SK-N-SH (cell line): ENCODE measurements around the gene SKI. TPM values are rescaled to one million over a fixed set of nuclear protein-coding genes. Genes with fewer than 3 reads are reported as not detected.

Experiments used
- CTCF ChIA-PET: fragments of 300-600, 350-600 bp; formaldehyde crosslinking; extraction: SDS; loops from one replicate; lab custom pipeline; 2021; lab: Yijun Ruan, JAX
- POLR2A ChIA-PET: fragments of 350-600 bp; sonication (Branson Sonifier 250); formaldehyde crosslinking; extraction: SDS; loops from one replicate; lab custom pipeline; 2020; ENCODE audit warnings: antibody characterized with exemption, inconsistent platforms; lab: Yijun Ruan, JAX
- DNase-seq: peaks from one replicate; pipeline ENCODE4 v3.0.0; 2012
- H2AFZ ChIP-seq: fragments of 200-600 bp; sonication (generic); 2 replicates; pipeline ENCODE4 v1.8.1; 2016; ENCODE audit warnings: antibody characterized with exemption, mild to moderate bottlenecking, low read depth
- H3F3A ChIP-seq: fragments of 200-600 bp; sonication (generic); replicated peaks from 2 replicates; pipeline ENCODE3; 2016; ENCODE audit warnings: antibody characterized with exemption, mild to moderate bottlenecking; ENCODE audit not compliant: insufficient read depth
- H3K27ac ChIP-seq, 2 experiments: fragments of 200-500 bp in 1 of 2; fragments of 200-600 bp in 1 of 2; sonication (Bioruptor generic) in 1 of 2; sonication (generic), shearing (Covaris generic) in 1 of 2; 2 replicates each; pipeline versions ENCODE4 v1.5.1 to v1.6.1; 2014 to 2016; ENCODE audit warnings: low read depth in 2 of 2, inconsistent platforms in 1 of 2, low read length in 1 of 2, mild to moderate bottlenecking in 1 of 2, mixed read lengths in 1 of 2
- H3K27me3 ChIP-seq: fragments of 200-600 bp; sonication (generic), shearing (Covaris generic); 2 replicates; pipeline ENCODE4 v1.6.1; 2016; ENCODE audit warnings: mixed run types; ENCODE audit not compliant: insufficient read depth
- H3K36me3 ChIP-seq, 2 experiments: fragments of 200-500 bp in 1 of 2; fragments of 200-600 bp in 1 of 2; sonication (Bioruptor generic) in 1 of 2; sonication (generic) in 1 of 2; replicated peaks in 1 of 2; 2 replicates each; pipeline versions ENCODE3 to v1.5.1; 2014 to 2016; ENCODE audit warnings: low read length in 1 of 2, mild to moderate bottlenecking in 1 of 2; ENCODE audit not compliant: insufficient read depth in 2 of 2, control insufficient read depth in 1 of 2
- H3K4me1 ChIP-seq, 2 experiments: fragments of 200-500 bp in 1 of 2; fragments of 200-600 bp in 1 of 2; sonication (Bioruptor generic) in 1 of 2; sonication (generic), shearing (Covaris generic) in 1 of 2; 2 replicates each; pipeline versions ENCODE4 v1.5.1 to v1.6.1; 2014 to 2016; ENCODE audit warnings: low read depth in 1 of 2, low read length in 1 of 2, mixed run types in 1 of 2; ENCODE audit not compliant: insufficient read depth in 2 of 2, control insufficient read depth in 1 of 2
- H3K4me2 ChIP-seq: fragments of 200-600 bp; sonication (generic), shearing (Covaris generic); 2 replicates; pipeline ENCODE4 v1.6.1; 2017; ENCODE audit warnings: mixed run types
- H3K4me3 ChIP-seq, 2 experiments: fragments of 200-500 bp in 1 of 2; fragments of 200-600 bp in 1 of 2; sonication (Bioruptor generic) in 1 of 2; sonication (generic), shearing (Covaris generic) in 1 of 2; 2 replicates each; pipeline versions ENCODE4 v1.5.1 to v1.8.1; 2014 to 2016; ENCODE audit warnings: low read depth in 2 of 2, inconsistent platforms in 1 of 2, low read length in 1 of 2, mild to moderate bottlenecking in 1 of 2, mixed read lengths in 1 of 2, moderate library complexity in 1 of 2
- H3K79me2 ChIP-seq: fragments of 200-600 bp; sonication (generic); 2 replicates; pipeline ENCODE4 v1.8.1; 2017; ENCODE audit warnings: mild to moderate bottlenecking; ENCODE audit not compliant: insufficient read depth
- H3K9ac ChIP-seq: fragments of 200-600 bp; sonication (generic); 2 replicates; pipeline ENCODE4 v1.6.1; 2017; ENCODE audit warnings: mixed run types
- H3K9me2 ChIP-seq: fragments of 200-600 bp; sonication (generic); 2 replicates; pipeline ENCODE4 v1.6.1; 2017; ENCODE audit warnings: mixed run types
- H3K9me3 ChIP-seq: fragments of 200-600 bp; sonication (generic); 2 replicates; pipeline ENCODE4 v1.6.1; 2017; ENCODE audit warnings: mixed run types, mild to moderate bottlenecking, moderate library complexity
- H4K20me1 ChIP-seq: fragments of 200-600 bp; sonication (generic); 2 replicates; pipeline ENCODE4 v1.6.1; 2017; ENCODE audit warnings: mild to moderate bottlenecking, mixed run types; ENCODE audit not compliant: insufficient read depth
- CHD2 ChIP-seq: fragments of 150-350 bp; IDR thresholded peaks from 2 replicates; pipeline ENCODE4 v1.6.1; 2018; ENCODE audit warnings: low read length; ENCODE audit not compliant: partially characterized antibody
- ELF1 ChIP-seq: IDR thresholded peaks from 2 replicates; pipeline ENCODE4 v1.4.0; 2012
- EP300 ChIP-seq, 2 experiments: IDR thresholded peaks; 2 replicates each; pipeline versions ENCODE4 v1.4.0 to v1.6.1; 2012; ENCODE audit warnings: borderline replicate concordance in 1 of 2, low read depth in 1 of 2, low read length in 1 of 2
- EZH2phosphoT487 ChIP-seq: fragments of 200-600 bp; sonication (generic); IDR thresholded peaks from 2 replicates; pipeline ENCODE4 v1.6.1; 2017; ENCODE audit warnings: low read depth, mixed run types, mild to moderate bottlenecking, antibody characterized with exemption, moderate library complexity, borderline replicate concordance
- FOSL2 ChIP-seq: IDR thresholded peaks from 2 replicates; pipeline ENCODE4 v1.4.0; 2012; ENCODE audit warnings: low read depth, mild to moderate bottlenecking, moderate library complexity, borderline replicate concordance
- FOXM1 ChIP-seq: IDR thresholded peaks from 2 replicates; pipeline ENCODE4 v1.4.0; 2012; ENCODE audit warnings: low read depth, mild to moderate bottlenecking
- GABPA ChIP-seq: IDR thresholded peaks from 2 replicates; pipeline ENCODE4 v1.4.0; 2012; ENCODE audit warnings: low read depth, mild to moderate bottlenecking
- JUND ChIP-seq: IDR thresholded peaks from 2 replicates; pipeline ENCODE4 v1.4.0; 2012
- MEF2A ChIP-seq: IDR thresholded peaks from 2 replicates; pipeline ENCODE4 v1.4.0; 2012; ENCODE audit warnings: low read depth, borderline replicate concordance
- NFIC ChIP-seq: IDR thresholded peaks from 2 replicates; pipeline ENCODE4 v1.4.0; 2012; ENCODE audit warnings: borderline replicate concordance
- NRF1 ChIP-seq: IDR thresholded peaks from 2 replicates; pipeline ENCODE4 v1.6.1; 2012; ENCODE audit warnings: low read depth, mild to moderate bottlenecking, low read length
- RFX5 ChIP-seq: IDR thresholded peaks from 2 replicates; pipeline ENCODE4 v1.6.1; 2012; ENCODE audit warnings: mild to moderate bottlenecking, improper control_type of control experiment, low read length
- SMC3 ChIP-seq: IDR thresholded peaks from 2 replicates; pipeline ENCODE4 v1.6.1; 2012; ENCODE audit warnings: low read depth, low read length, improper control_type of control experiment
- TCF12 ChIP-seq: IDR thresholded peaks from 2 replicates; pipeline ENCODE4 v1.4.0; 2012
- TEAD4 ChIP-seq: IDR thresholded peaks from 2 replicates; pipeline ENCODE4 v1.4.0; 2012; ENCODE audit warnings: mild to moderate bottlenecking, borderline replicate concordance; ENCODE audit not compliant: insufficient read depth
- YY1 ChIP-seq: IDR thresholded peaks from 2 replicates; pipeline ENCODE4 v1.4.0; 2012; ENCODE audit warnings: low read depth, mild to moderate bottlenecking
- WGBS: methylation state at CpG from one replicate; pipeline ENCODE4 v1.1.6; 2017; ENCODE audit warnings: low lambda C conversion rate; 5-methylcytosine and 5-hydroxymethylcytosine counted together
- polyA plus RNA-seq, 3 experiments: library from polyadenylated mRNA; depleted of rRNA; stranded (reverse); fragments of >200 nt; gene quantifications; 2 replicates each; pipeline ENCODE4 v1.2.3, GENCODE V29; 2012
- TF ChIP-seq, protein P1 (sequence below): fragments of 200-600 bp; sonication (generic); IDR thresholded peaks from 2 replicates; pipeline ENCODE4 v1.6.1; 2017; ENCODE audit warnings: antibody characterized with exemption, mild to moderate bottlenecking, moderate library complexity
- TF ChIP-seq, protein P2 (sequence below): IDR thresholded peaks from 2 replicates; pipeline ENCODE4; 2012
- TF ChIP-seq, protein P3 (sequence below): fragments of 150-350 bp; IDR thresholded peaks from 2 replicates; pipeline ENCODE4 v1.6.1; 2017; ENCODE audit warnings: antibody characterized with exemption, low read length, low read depth, borderline replicate concordance
- TF ChIP-seq, protein P4 (sequence below): IDR thresholded peaks from 2 replicates; pipeline ENCODE4 v1.4.0; 2012; ENCODE audit warnings: low read depth, borderline replicate concordance
- TF ChIP-seq, protein P5 (sequence below): IDR thresholded peaks from 2 replicates; pipeline ENCODE4 v1.6.1; 2012; ENCODE audit warnings: mild to moderate bottlenecking, low read depth, low read length, moderate library complexity
- TF ChIP-seq, protein P6 (sequence below): fragments of 150-350 bp; IDR thresholded peaks from 2 replicates; pipeline ENCODE4 v1.6.1; 2016; ENCODE audit warnings: mild to moderate bottlenecking, low read depth, low read length

The SKI gene
- polyA plus RNA-seq, 1 of the 3 experiments (the other 2 are of a cell fraction): 7.2 TPM

DNA sequence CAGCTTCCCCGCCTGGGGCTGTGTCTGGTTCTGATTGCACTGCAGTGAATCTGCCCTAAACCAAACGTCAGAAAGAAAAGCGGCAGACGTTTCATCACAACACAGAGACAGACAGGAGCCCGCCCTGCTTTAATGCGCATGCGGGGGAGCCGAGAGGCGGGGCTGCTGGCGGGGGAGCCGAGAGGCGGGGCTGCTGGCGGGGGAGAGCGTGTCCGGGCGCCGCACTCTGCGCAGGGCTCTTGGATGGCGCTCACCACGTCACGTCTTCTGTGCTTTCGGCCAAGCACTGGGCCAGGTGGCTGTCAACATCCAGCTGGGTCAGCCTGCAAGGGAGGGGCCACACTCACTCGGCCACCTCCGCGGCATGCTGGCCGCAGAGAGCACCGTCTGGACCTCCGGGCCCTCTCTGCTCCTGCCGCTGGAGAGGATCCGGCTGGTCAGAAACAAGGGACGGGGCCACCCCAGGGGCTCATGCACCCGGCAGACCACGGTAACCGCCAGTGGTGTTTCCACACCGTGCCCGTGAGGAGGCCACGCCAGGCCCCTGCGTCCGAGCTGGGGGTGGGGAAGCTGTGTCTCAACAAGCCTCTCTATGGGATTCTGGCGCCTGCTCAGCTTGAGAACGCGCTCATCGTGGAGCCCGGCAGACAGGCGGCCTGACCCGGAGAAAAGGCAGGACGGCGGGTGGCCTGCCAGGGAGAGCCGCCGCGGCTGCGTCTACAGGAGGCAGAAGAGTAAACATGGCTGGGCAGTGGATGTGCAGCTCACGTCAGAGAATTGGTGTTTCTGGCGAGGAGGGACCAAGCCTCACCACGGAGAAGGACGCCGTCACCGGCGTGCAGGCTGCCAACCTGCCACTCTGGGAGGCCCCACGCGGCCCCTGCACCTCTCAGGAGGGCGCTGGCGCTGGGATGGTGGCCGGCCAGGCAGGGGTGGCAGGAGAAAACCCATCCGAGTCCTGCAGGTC is 38.4 kb upstream of the SKI start:
- Histone ChIP-seq H3K36me3 (peaks cover 0 to 26% of the 10 kb centered on the region in 2 experiments), H3K9ac (peak overlapping the region; percentile 43), H3F3A (peaks cover 4% of the 10 kb centered on the region), H3K27ac (peak overlapping the region; percentile 66 to 93), H3K9me3 (no peaks in the 10 kb centered on the region), H3K4me3 (peak overlapping the region; percentile 40 to 58), H4K20me1 (no peaks in the 10 kb centered on the region), H3K4me1 (peaks cover 0 to 38% of the 10 kb centered on the region in 2 experiments; a peak in 1 of 4 replicates), H3K4me2 (peak overlapping the region; percentile 83), H3K27me3 (no peaks in the 10 kb centered on the region), H3K9me2 (no peaks in the 10 kb centered on the region), H3K79me2 (peaks cover 46% of the 10 kb centered on the region), H2AFZ (peak overlapping the region; percentile 87; the same call in 1 of the 2 replicates)
- 29% methylated on average over 18 of the region's 65 CpGs for WGBS
- ChIA-PET POLR2A (interaction anchor here (0.6 to 1.6 kb wide), 5 partner anchors 10 to 281 kb away, joined by 3 to 5 read pairs (median 3); no protein-coding TSS in a partner anchor), CTCF (interaction anchor here (0.7 to 7.2 kb wide), 6 partner anchors 15 to 196 kb away, joined by 3 to 53 read pairs (median 3); no protein-coding TSS in a partner anchor)
- peak; percentile 94 for DNase-seq
- TF ChIP-seq TEAD4 (no peak), FOSL2 (no peak), FOXM1 (no peak), CHD2 (peak; percentile 26), SMC3 (no peak), RFX5 (0 out of 2 replicates have a peak, but pooled peaks have one; percentile 39), TCF12 (no peak; the same call in 1 of the 2 replicates), NFIC (no peak), NRF1 (peak; percentile 83), MEF2A (no peak), YY1 (no peak), EZH2phosphoT487 (no peak), GABPA (no peak), JUND (no peak), ELF1 (no peak), EP300 (IDR thresholded peaks at IDR 0.05; ENCODE audit: borderline replicate concordance in 1 of 2, low read depth in 1 of 2, low read length in 1 of 2) (peak in 1 of 2 experiments; percentile 57; a peak in 2 of 4 replicates)
- TF ChIP-seq, protein P1, sequence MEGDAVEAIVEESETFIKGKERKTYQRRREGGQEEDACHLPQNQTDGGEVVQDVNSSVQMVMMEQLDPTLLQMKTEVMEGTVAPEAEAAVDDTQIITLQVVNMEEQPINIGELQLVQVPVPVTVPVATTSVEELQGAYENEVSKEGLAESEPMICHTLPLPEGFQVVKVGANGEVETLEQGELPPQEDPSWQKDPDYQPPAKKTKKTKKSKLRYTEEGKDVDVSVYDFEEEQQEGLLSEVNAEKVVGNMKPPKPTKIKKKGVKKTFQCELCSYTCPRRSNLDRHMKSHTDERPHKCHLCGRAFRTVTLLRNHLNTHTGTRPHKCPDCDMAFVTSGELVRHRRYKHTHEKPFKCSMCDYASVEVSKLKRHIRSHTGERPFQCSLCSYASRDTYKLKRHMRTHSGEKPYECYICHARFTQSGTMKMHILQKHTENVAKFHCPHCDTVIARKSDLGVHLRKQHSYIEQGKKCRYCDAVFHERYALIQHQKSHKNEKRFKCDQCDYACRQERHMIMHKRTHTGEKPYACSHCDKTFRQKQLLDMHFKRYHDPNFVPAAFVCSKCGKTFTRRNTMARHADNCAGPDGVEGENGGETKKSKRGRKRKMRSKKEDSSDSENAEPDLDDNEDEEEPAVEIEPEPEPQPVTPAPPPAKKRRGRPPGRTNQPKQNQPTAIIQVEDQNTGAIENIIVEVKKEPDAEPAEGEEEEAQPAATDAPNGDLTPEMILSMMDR: no peak
- TF ChIP-seq, protein P2, sequence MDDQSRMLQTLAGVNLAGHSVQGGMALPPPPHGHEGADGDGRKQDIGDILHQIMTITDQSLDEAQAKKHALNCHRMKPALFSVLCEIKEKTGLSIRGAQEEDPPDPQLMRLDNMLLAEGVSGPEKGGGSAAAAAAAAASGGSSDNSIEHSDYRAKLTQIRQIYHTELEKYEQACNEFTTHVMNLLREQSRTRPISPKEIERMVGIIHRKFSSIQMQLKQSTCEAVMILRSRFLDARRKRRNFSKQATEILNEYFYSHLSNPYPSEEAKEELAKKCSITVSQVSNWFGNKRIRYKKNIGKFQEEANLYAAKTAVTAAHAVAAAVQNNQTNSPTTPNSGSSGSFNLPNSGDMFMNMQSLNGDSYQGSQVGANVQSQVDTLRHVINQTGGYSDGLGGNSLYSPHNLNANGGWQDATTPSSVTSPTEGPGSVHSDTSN: peak; percentile 62
- TF ChIP-seq, protein P3, sequence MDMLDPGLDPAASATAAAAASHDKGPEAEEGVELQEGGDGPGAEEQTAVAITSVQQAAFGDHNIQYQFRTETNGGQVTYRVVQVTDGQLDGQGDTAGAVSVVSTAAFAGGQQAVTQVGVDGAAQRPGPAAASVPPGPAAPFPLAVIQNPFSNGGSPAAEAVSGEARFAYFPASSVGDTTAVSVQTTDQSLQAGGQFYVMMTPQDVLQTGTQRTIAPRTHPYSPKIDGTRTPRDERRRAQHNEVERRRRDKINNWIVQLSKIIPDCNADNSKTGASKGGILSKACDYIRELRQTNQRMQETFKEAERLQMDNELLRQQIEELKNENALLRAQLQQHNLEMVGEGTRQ: no peak
- TF ChIP-seq, protein P4, sequence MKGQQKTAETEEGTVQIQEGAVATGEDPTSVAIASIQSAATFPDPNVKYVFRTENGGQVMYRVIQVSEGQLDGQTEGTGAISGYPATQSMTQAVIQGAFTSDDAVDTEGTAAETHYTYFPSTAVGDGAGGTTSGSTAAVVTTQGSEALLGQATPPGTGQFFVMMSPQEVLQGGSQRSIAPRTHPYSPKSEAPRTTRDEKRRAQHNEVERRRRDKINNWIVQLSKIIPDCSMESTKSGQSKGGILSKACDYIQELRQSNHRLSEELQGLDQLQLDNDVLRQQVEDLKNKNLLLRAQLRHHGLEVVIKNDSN: no peak
- TF ChIP-seq, protein P5, sequence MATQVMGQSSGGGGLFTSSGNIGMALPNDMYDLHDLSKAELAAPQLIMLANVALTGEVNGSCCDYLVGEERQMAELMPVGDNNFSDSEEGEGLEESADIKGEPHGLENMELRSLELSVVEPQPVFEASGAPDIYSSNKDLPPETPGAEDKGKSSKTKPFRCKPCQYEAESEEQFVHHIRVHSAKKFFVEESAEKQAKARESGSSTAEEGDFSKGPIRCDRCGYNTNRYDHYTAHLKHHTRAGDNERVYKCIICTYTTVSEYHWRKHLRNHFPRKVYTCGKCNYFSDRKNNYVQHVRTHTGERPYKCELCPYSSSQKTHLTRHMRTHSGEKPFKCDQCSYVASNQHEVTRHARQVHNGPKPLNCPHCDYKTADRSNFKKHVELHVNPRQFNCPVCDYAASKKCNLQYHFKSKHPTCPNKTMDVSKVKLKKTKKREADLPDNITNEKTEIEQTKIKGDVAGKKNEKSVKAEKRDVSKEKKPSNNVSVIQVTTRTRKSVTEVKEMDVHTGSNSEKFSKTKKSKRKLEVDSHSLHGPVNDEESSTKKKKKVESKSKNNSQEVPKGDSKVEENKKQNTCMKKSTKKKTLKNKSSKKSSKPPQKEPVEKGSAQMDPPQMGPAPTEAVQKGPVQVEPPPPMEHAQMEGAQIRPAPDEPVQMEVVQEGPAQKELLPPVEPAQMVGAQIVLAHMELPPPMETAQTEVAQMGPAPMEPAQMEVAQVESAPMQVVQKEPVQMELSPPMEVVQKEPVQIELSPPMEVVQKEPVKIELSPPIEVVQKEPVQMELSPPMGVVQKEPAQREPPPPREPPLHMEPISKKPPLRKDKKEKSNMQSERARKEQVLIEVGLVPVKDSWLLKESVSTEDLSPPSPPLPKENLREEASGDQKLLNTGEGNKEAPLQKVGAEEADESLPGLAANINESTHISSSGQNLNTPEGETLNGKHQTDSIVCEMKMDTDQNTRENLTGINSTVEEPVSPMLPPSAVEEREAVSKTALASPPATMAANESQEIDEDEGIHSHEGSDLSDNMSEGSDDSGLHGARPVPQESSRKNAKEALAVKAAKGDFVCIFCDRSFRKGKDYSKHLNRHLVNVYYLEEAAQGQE: no peak
- TF ChIP-seq, protein P6, sequence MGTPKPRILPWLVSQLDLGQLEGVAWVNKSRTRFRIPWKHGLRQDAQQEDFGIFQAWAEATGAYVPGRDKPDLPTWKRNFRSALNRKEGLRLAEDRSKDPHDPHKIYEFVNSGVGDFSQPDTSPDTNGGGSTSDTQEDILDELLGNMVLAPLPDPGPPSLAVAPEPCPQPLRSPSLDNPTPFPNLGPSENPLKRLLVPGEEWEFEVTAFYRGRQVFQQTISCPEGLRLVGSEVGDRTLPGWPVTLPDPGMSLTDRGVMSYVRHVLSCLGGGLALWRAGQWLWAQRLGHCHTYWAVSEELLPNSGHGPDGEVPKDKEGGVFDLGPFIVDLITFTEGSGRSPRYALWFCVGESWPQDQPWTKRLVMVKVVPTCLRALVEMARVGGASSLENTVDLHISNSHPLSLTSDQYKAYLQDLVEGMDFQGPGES: no peak
